ENCODE measurements around the gene RBM4. TPM values are rescaled to one million over a fixed set of nuclear protein-coding genes. Genes with fewer than 3 reads are reported as not detected.

The RBM4 gene
- total RNA-seq, 2 experiments from 2014 or later = 112 to 119 TPM

- CTCF ChIA-PET = no interaction called here
- POLR2A ChIA-PET = no interaction called here
Measured at GRCh38 chr11:66609721-66610617, 28.5 kb upstream of the RBM4 start.

- POLR2A ChIA-PET = interaction anchor here (0.5 to 0.6 kb wide), 2 partner anchors 23 to 143 kb away, joined by 4 to 5 read pairs; no protein-coding TSS in a partner anchor
Measured at GRCh38 chr11:66612458-66612857, 26.0 kb upstream of the RBM4 start.

GRCh38 chr11:66614073-66614472 lies 24.4 kb upstream of the RBM4 start:
- ChIA-PET CTCF (interaction anchor here (0.7 kb wide), 1 partner anchor 62 kb away, joined by 3 read pairs; no protein-coding TSS in a partner anchor), POLR2A (interaction anchor here (0.7 to 2.2 kb wide), 2 partner anchors 22 to 312 kb away, joined by 7 read pairs; partner anchors contain the start of genes CCDC87 and CCS)

More at GRCh38 chr11:66612458-66612857, 26.0 kb upstream of the RBM4 start:
- CTCF ChIA-PET = no interaction called here

GRCh38 chr11:66616379-66617154 lies 21.9 kb upstream of the RBM4 start, which contains the start of gene RBM14:
TSS of gene RBM14 (plus strand) at chr11:66616630. CDS start at chr11:66616721, 91 bp downstream.
- ChIA-PET POLR2A (interaction anchor here (0.6 to 2.5 kb wide), 17 partner anchors 12 to 943 kb away, joined by 4 to 37 read pairs (median 5); partner anchors contain the start of genes ACTN3, CCDC87, CCS and DPP3), CTCF (interaction anchor here (0.6 to 1.1 kb wide), 3 partner anchors 50 to 178 kb away, joined by 3 to 5 read pairs (median 3); partner anchors contain the start of gene MRPL11)

GRCh38 chr11:66617155-66617834 lies 21.2 kb upstream of the RBM4 start:
- ChIA-PET POLR2A (interaction anchor here (0.6 to 2.5 kb wide), 12 partner anchors 10 to 226 kb away, joined by 4 to 37 read pairs (median 6); partner anchors contain the start of genes ACTN3, CCDC87, DPP3 and RBM4), CTCF (interaction anchor here (0.6 to 1.1 kb wide), 4 partner anchors 50 to 179 kb away, joined by 3 to 5 read pairs (median 3); partner anchors contain the start of gene MRPL11)

GRCh38 chr11:66619080-66619554 lies 19.4 kb upstream of the RBM4 start:
- POLR2A ChIA-PET = interaction anchor here (0.7 to 3.1 kb wide), 8 partner anchors 8 to 1200 kb away, joined by 3 to 19 read pairs (median 6); partner anchors contain the start of genes RBM4 and RBM4B
- CTCF ChIA-PET = interaction anchor here (0.7 to 3.5 kb wide), 4 partner anchors 10 to 72 kb away, joined by 3 to 15 read pairs (median 10); partner anchors contain the start of genes ACTN3, RBM4 and RBM4B

- POLR2A ChIA-PET = interaction anchor here (3.5 kb wide), 1 partner anchor 13 kb away, joined by 18 read pairs; the partner anchor contains the start of gene RBM4
- CTCF ChIA-PET = interaction anchor here (0.5 to 1.1 kb wide), 3 partner anchors 13 to 136 kb away, joined by 3 read pairs; no protein-coding TSS in a partner anchor
Measured at GRCh38 chr11:66624450-66624849, 14.1 kb upstream of the RBM4 start.

- CTCF ChIA-PET = interaction anchor here (0.7 to 1.1 kb wide), 2 partner anchors 12 to 137 kb away, joined by 3 read pairs; no protein-coding TSS in a partner anchor
Measured at GRCh38 chr11:66625041-66625751, 13.3 kb upstream of the RBM4 start.

GRCh38 chr11:66625752-66626149 lies 12.8 kb upstream of the RBM4 start:
- ChIA-PET CTCF (no interaction called here), POLR2A (interaction anchor here (3.5 kb wide), 1 partner anchor 12 kb away, joined by 18 read pairs; the partner anchor contains the start of gene RBM4)

More at GRCh38 chr11:66625041-66625751, 13.3 kb upstream of the RBM4 start:
- POLR2A ChIA-PET = interaction anchor here (3.5 kb wide), 1 partner anchor 13 kb away, joined by 18 read pairs; the partner anchor contains the start of gene RBM4

GRCh38 chr11:66626382-66626781 lies 12.1 kb upstream of the RBM4 start:
- ChIA-PET CTCF (no interaction called here), POLR2A (no interaction called here)

GRCh38 chr11:66626926-66627325 lies 11.6 kb upstream of the RBM4 start:
- POLR2A ChIA-PET = interaction anchor here (1.1 kb wide), 1 partner anchor 9 kb away, joined by 8 read pairs; no protein-coding TSS in a partner anchor
- CTCF ChIA-PET = interaction anchor here (0.6 kb wide), 1 partner anchor 1823 kb away, joined by 3 read pairs; no protein-coding TSS in a partner anchor

GRCh38 chr11:66628061-66628603 lies 10.4 kb upstream of the RBM4 start:
- ChIA-PET CTCF (interaction anchor here (1.1 to 1.2 kb wide), 2 partner anchors 9 to 10 kb away, joined by 3 to 5 read pairs; partner anchors contain the start of gene RBM4), POLR2A (interaction anchor here (0.6 to 1.3 kb wide), 3 partner anchors 11 to 26 kb away, joined by 4 to 6 read pairs (median 5); partner anchors contain the start of genes RBM14 and RBM4)

GRCh38 chr11:66629356-66629755 lies 9.1 kb upstream of the RBM4 start:
- POLR2A ChIA-PET = interaction anchor here (1.1 to 1.3 kb wide), 2 partner anchors 10 to 12 kb away, joined by 4 to 5 read pairs; partner anchors contain the start of genes RBM14 and RBM4

GRCh38 chr11:66631883-66632282 lies 6.6 kb upstream of the RBM4 start:
- CTCF ChIA-PET = no interaction called here
- POLR2A ChIA-PET = no interaction called here

More at GRCh38 chr11:66629356-66629755, 9.1 kb upstream of the RBM4 start:
- CTCF ChIA-PET = interaction anchor here (1.2 kb wide), 1 partner anchor 10 kb away, joined by 5 read pairs; no protein-coding TSS in a partner anchor

GRCh38 chr11:66632952-66633351 lies 5.6 kb upstream of the RBM4 start:
- POLR2A ChIA-PET = interaction anchor here (0.7 kb wide), 1 partner anchor 40 kb away, joined by 4 read pairs; no protein-coding TSS in a partner anchor

GRCh38 chr11:66636411-66636810 lies 2.1 kb upstream of the RBM4 start:
- POLR2A ChIA-PET = interaction anchor here (1.1 to 3.4 kb wide), 2 partner anchors 16 to 20 kb away, joined by 5 to 19 read pairs; partner anchors contain the start of gene RBM14
- CTCF ChIA-PET = interaction anchor here (1.0 kb wide), 1 partner anchor 42 kb away, joined by 3 read pairs; no protein-coding TSS in a partner anchor

More at GRCh38 chr11:66632952-66633351, 5.6 kb upstream of the RBM4 start:
- CTCF ChIA-PET = interaction anchor here (0.5 kb wide), 1 partner anchor 56 kb away, joined by 3 read pairs; no protein-coding TSS in a partner anchor
